ENCODE data around the gene PRKD1.
A peak's percentile ranks its signal among the peaks of the same experiment; 100 is the strongest.

GRCh38 chr14:29529418-29529817 is 398.2 kb downstream of the PRKD1 start:
- TF ChIP-seq EP300 (IDR thresholded peaks at IDR 0.05; ENCODE audit: borderline replicate concordance in 1 of 2, low read depth in 1 of 2, low read length in 1 of 2) (no peak), CTCF (IDR thresholded peaks at IDR 0.05) (peak; percentile 35; the same call in 1 of the 2 replicates), TAF1 (IDR thresholded peaks at IDR 0.05; ENCODE audit: borderline replicate concordance, low read depth, low read length) (no peak), RAD21 (IDR thresholded peaks at IDR 0.05; ENCODE audit: low read length) (no peak), RFX5 (IDR thresholded peaks at IDR 0.05; ENCODE audit: low read length) (no peak)

All from SK-N-SH (cell line).